HL-60 (cell line): Measurements from ENCODE around the gene IFIT3.

Source experiments
- DNase-seq, 2 experiments: peaks; one replicate each; pipeline ENCODE4 v3.0.0-alpha.2; 2010 to 2020; ENCODE audit warnings: low read depth in 1 of 2, low spot score in 1 of 2
- H3K27ac ChIP-seq: fragments of 250-450 bp; sonication (Bioruptor Pico); replicated peaks from 2 replicates; pipeline ENCODE4 v1.5.1; 2020; ENCODE audit warnings: mild to moderate bottlenecking, moderate library complexity
- H3K27me3 ChIP-seq: fragments of 250-450 bp; sonication (Bioruptor Pico); 2 replicates; pipeline ENCODE4 v1.5.1; 2021; ENCODE audit warnings: mild to moderate bottlenecking, moderate library complexity; ENCODE audit not compliant: insufficient read depth, poor library complexity, severe bottlenecking
- H3K4me3 ChIP-seq: replicated peaks from 2 replicates; pipeline ENCODE4 v1.5.1; 2011; ENCODE audit warnings: mild to moderate bottlenecking, control low read depth, low read length; ENCODE audit not compliant: insufficient read depth
- CTCF ChIP-seq: IDR thresholded peaks from one replicate; pipeline ENCODE4 v1.5.1; 2011; ENCODE audit warnings: low read length, control low read depth, inconsistent platforms; ENCODE audit not compliant: insufficient read depth
- GABPA ChIP-seq: IDR thresholded peaks from 2 replicates; pipeline ENCODE4 v1.6.1; 2012; ENCODE audit warnings: low read depth
- POLR2AphosphoS5 ChIP-seq: IDR thresholded peaks from 2 replicates; pipeline ENCODE4 v1.6.1; 2012; ENCODE audit warnings: low read depth
- REST ChIP-seq: IDR thresholded peaks from 2 replicates; pipeline ENCODE4 v1.6.1; 2012; ENCODE audit warnings: low read depth; ENCODE audit not compliant: insufficient replicate concordance
- SPI1 ChIP-seq: IDR thresholded peaks from 2 replicates; pipeline ENCODE4 v1.6.1; 2012; ENCODE audit warnings: low read depth, mild to moderate bottlenecking, borderline replicate concordance

The IFIT3 gene

DNA sequence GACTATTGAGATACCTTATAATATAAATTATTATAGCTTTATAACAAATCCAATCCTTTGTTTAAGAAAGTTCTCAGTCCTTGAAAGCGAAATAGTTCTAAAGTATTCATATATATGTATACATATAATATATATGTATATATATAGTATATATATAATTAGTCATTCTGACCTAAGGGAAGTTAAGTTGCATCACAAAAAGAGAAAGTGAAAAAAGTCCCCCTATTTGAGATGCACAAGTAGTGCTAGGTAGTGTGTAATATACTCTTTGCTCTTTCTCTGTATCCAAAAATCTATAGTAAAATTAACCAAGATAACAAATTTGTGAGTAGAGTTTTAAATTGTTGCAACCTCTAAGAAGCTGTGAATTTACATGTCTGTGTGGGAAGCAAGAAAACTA is 36.7 kb downstream of the IFIT3 start:
- TF ChIP-seq CTCF (no peak), SPI1 (no peak), REST (no peak), GABPA (no peak), POLR2AphosphoS5 (no peak)
- no peak for DNase-seq
- Histone ChIP-seq H3K27me3 (no peaks in the 10 kb centered on the region), H3K4me3 (no peak overlapping the region), H3K27ac (no peak overlapping the region)

DNA sequence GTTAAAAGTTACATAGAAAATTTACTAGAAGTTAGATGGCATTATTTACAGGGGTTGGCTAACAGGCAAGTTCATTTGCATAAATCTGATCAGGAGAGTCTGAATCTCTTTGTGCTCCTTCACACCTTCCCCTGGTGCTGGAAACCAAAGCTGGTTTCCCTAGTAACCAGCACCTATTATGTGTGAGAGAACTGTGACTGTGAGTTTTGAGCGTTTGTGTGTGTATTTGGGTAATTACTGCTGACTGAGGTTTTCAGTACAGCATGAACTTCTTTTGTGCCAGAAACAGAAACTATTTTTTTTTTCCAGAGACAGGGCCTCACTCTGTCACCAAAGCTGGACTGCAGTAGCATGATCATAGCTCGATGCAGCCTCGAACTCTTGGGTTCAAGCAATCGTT is 39.7 kb downstream of the IFIT3 start:
- H3K27ac ChIP-seq: no peak overlapping the region
- DNase-seq: no peak
- no peaks in the 10 kb centered on the region for H3K27me3 ChIP-seq
- no peak overlapping the region for H3K4me3 ChIP-seq
- TF ChIP-seq GABPA (no peak), REST (no peak), POLR2AphosphoS5 (no peak), SPI1 (no peak), CTCF (no peak)

- H3K27me3 ChIP-seq: no peaks in the 10 kb centered on the region
- TF ChIP-seq GABPA (no peak), REST (no peak), POLR2AphosphoS5 (no peak)
- H3K4me3 ChIP-seq: no peak overlapping the region
- H3K27ac ChIP-seq: no peak overlapping the region
- no peak for DNase-seq
Observed at GRCh38 chr10:89368129-89368528, 40.3 kb downstream of the IFIT3 start.
